GM20431 (cell line): Measurements from ENCODE around the gene TERT.
"Not testable (repeated sequence)": the region's sequence is repeated elsewhere in the genome, so short reads cannot be mapped to it uniquely, and the experiment has no call there.

Source experiments
- in situ Hi-C: fragments of 300-500 bp; cut with MseI, MboI; formaldehyde crosslinking; loops from one replicate; pipeline ENCODE4 v1.15.0; 2020; ENCODE audit warnings: low sequenced_read_pairs; ENCODE audit not compliant: unreplicated experiment

The TERT gene

DNA sequence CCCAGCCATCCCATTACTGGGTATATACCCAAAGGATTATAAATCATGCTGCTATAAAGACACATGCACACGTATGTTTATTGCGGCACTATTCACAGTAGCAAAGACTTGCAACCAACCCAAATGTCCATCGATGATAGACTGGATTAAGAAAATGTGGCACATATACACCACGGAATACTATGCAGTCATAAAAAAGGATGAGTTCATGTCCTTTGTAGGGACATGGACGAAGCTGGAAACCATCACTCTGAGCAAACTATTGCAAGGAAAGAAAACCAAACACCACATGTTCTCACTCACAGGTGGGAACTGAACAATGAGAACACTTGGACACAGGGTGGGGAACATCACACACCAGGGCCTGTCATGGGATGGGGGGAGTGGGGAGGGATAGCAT lies 27.4 kb downstream of the TERT start:
- in situ Hi-C loops, result not testable (repeated sequence)

GRCh38 chr5:1266791-1267190 lies 28.1 kb downstream of the TERT start:
- in situ Hi-C loops, result no loop called here

- in situ Hi-C loops, result no loop called here
Measured at GRCh38 chr5:1265461-1266455, 29.1 kb downstream of the TERT start.

DNA sequence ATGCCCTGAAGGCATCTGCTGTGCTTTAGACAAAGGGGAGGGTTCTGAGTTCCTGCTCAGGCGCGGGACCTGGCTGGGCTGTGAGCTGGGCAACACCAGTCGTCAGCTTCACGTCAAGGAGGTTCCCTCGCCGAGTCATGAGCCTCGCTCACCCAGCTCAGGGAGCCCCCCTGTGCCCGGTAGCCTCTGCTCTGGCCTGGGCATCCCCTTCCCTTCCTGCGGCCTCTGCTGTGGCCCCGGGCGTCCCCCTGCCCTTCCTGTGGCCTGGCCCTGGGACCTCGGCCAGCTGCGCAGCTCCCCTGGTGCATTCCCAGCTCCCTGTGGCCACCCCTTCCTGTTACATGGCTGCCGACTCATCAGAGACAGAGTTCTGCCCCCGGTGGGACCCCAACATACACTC lies 29.8 kb downstream of the TERT start:
- in situ Hi-C loops, result no loop called here

DNA sequence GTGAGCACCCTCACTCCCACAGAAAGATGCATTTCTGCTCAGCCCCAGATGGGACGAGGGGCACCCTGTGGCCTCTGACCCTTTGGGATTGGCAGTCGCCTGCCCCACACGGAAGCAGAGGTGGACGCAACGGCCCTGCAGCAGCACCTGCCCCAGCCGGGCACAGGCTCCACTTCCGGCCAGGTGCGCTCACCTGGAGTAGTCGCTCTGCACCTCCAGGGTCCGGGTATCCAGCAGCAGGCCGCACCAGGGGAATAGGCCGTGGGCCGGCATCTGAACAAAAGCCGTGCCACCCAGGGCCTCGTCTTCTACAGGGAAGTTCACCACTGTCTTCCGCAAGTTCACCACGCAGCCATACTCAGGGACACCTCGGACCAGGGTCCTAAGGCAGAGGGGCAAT lies 30.7 kb downstream of the TERT start:
- in situ Hi-C loops, result no loop called here

- in situ Hi-C loops, result no loop called here
Measured at GRCh38 chr5:1262381-1262780, 32.5 kb downstream of the TERT start.

DNA sequence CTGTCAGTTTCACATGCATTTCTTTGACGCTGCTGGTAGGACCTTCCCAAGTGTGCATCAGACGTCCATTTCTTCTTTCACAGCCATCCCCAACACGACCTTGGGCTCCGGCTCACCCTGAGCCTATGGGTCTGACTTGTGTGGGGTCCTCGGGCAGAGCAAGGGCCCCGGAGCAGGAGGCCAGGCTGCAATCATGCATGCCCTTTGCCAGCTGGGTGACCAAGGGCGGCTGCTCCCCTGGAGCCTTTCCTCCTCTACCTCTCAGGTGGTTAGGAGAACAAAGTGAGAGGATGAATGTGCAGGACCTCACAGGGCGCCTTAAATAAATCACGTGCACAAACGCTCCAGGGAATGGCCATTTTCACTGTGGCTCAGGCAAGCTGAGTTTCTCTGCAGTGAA lies 33.2 kb downstream of the TERT start:
- in situ Hi-C loops, result no loop called here

DNA sequence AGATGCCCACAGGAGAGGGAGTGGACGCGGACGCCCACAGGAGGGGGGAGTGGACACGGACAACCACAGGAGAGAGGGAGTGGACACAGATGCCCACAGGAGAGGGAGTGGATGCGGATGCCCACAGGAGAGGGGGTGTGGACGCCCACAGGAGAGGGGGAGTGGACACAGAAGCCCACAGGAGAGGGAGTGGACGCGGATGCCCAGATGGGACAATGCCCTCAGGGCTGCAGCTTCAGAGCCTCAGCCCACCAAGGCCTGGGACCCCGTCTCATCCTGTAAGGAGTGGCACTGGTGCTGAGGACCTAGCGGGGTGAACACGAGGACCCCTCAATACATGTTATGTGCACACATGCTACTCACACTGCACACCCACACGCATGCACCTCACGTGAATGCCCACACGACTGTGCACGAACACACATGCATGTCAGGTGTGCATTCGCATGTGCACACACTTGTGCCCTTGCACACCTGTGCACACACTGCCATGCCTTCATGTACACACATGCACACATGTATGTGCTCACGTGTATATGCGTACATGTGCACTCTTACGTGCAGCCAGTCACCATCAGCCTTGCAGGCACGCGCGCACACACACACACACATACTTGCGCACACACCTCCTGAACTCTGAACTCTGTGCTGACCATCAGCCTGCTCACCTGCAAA lies 34.9 kb downstream of the TERT start:
- in situ Hi-C loops, result no loop called here

DNA sequence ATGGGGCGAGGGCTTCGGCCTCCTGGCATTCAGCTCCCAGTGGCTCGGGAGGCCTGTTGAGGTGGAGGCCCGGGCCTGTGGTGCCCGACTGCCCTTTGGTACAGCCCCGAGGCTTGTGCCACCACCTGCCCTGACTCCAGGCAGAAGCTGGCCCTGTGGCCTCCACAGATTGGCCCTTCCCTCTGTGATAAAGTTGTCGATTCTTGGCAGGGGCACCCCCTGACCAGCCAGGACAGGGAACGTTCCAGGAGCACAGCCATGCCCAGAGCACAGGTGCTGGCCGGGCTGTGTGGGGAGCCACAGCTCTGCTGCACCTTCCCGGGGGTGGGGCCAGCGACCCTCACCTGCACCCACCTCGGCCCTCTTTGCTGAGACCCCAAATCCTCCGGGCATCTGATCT lies 37.0 kb downstream of the TERT start:
- in situ Hi-C loops, result no loop called here

GRCh38 chr5:1257363-1257762 lies 37.5 kb downstream of the TERT start:
- in situ Hi-C loops, result no loop called here

- in situ Hi-C loops, result no loop called here
Measured at GRCh38 chr5:1256776-1257175, 38.1 kb downstream of the TERT start.

DNA sequence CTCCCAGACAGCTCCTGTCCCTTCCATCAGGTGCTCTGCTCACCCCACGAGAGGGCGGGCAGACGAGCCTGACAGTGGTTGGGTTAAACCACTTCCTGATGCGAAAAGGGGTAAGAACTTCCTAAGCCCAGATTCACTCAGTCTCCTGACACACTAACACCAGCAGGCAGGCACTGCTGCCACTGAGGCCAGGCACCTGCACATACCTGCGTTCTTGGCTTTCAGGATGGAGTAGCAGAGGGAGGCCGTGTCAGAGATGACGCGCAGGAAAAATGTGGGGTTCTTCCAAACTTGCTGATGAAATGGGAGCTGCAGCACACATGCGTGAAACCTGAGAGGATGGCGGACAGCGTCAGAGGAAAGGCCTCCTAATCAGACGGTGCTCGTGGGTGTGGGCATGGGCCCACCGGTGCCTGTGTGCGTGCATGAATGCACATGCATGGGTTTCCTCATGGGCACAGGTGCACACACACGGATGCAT lies 39.7 kb downstream of the TERT start:
- in situ Hi-C loops, result no loop called here

DNA sequence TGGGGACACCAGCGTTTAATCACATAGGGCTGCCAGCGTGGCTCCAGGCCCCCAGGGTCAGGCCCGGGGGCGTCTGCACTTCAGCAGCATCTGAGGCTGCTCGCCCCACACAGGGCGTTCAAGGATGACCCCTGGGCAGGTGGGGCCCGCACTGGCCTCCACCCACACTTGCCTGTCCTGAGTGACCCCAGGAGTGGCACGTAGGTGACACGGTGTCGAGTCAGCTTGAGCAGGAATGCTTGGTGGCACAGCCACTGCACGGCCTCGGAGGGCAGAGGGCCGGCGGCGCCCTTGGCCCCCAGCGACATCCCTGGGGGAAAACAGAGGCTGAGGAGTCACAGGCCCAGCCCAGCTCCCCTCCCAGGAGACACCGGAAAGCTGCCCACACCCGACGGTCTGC lies 40.7 kb downstream of the TERT start:
- in situ Hi-C loops, result no loop called here

GRCh38 chr5:1253456-1254105 lies 41.3 kb downstream of the TERT start:
- in situ Hi-C loops, result no loop called here

DNA sequence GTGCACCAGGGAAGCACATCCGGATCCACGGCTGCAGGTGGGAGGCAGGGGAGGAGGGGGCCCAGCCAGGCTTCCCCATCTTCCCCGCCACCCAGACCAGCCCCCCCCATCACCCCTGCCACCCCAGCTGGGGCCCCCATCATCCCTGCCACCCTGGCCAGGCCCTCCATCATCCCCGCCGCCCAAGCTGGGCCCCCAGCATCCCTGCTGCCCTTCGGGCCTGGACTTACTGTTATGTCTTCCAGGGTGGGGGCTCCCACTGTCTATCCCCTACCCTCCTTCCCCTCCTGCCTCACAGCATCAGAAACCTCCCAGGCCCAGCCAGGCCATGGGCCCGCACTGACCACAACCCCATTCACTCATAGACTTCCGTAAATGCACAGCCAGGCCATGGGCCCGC lies 42.2 kb downstream of the TERT start:
- in situ Hi-C loops, result no loop called here

- in situ Hi-C loops, result no loop called here
Measured at GRCh38 chr5:1251678-1252580, 42.9 kb downstream of the TERT start.

DNA sequence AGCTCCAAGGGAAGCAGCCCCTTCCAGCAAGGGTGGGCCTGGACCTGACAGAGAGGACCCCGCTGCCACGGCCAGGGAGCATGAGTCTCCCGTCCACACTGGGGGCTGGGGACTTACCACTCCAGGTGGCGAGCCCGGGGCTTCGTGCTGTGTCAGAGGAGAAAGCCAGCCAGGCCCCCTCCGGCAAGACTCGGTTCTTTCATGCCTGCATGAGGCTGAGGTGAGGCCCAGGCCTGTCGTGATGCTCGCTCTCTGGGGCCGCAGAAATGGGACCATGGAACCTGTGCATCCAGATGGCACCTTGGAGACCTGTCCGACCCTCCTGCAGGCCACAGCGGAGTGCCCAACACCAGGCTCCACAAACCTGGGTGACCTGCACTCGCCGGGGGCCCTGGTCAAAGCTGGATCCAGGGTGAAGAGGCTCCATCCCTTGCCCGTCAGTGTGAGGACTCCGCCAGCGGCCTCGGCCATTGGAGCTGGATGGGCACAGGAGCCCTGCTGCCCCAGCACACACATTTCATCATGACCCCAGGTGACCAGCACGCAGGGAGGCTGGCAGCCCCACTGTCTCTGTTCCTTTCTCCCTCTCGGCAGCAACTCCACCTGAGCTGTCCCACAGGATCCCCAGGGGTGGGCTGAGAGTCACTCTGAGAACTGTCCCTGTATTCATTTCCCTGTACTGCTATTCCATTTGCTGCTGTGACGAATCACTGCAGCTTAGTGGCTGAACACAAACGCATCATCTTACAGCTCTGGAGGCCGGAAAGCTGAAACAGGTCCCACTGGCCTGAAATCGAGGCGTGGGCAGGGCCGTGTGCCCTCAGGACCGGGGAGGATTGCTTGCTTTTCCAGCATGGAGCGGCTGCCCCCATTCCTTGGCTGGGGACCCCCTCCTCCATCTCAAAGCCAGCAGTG lies 45.2 kb downstream of the TERT start:
- in situ Hi-C loops, result no loop called here

DNA sequence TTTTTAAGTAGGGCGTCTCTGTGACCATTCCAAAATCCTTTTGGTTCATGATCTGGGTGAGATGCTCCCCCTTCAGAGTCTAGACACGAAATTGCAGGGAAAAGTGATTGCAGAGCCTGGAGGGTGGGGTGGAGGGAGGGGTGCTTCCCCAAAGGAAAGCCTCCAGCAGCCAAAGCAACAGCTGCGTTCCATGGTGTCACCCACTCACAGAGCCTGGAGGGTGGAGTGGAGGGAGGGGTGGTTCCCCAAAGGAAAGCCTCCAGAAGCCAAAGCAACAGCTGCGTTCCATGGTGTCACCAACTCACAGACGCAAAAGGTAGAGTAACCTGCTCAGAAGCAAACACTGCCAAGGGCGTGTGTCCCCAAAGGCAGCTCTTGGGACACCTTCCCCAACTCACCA lies 47.1 kb downstream of the TERT start:
- in situ Hi-C loops, result no loop called here
